ENCODE results near the gene ZBTB7C. TPM values are rescaled to one million over a fixed set of nuclear protein-coding genes. Genes with fewer than 3 reads are reported as not detected.

Gene ZBTB7C
- total RNA-seq, 1 experiment from 2014 or later = not detected

DNA sequence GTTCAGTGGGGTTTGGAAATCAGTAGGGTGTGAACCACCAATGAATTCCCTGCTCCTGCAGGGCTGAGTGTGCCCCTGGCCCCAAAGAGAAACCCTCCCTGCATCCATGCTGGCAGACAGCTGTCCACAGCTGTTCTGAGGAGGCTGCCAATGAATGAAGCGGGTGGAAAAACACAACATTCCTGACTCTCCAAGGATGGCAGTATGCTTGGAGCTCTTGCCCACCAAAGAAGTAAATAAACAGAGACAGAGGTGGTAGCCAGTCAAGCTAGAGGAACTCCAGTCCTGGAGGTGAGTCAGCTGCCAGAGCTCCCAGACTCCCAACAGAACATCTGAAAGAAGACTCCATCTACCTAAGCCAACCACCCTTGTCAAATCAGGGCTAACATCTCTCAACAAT lies 6.2 kb downstream of the ZBTB7C start:
- TF ChIP-seq, protein P1, sequence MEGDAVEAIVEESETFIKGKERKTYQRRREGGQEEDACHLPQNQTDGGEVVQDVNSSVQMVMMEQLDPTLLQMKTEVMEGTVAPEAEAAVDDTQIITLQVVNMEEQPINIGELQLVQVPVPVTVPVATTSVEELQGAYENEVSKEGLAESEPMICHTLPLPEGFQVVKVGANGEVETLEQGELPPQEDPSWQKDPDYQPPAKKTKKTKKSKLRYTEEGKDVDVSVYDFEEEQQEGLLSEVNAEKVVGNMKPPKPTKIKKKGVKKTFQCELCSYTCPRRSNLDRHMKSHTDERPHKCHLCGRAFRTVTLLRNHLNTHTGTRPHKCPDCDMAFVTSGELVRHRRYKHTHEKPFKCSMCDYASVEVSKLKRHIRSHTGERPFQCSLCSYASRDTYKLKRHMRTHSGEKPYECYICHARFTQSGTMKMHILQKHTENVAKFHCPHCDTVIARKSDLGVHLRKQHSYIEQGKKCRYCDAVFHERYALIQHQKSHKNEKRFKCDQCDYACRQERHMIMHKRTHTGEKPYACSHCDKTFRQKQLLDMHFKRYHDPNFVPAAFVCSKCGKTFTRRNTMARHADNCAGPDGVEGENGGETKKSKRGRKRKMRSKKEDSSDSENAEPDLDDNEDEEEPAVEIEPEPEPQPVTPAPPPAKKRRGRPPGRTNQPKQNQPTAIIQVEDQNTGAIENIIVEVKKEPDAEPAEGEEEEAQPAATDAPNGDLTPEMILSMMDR (IDR thresholded peaks at IDR 0.05; ENCODE audit: unreplicated experiment) = no peak
- Mint-ChIP-seq H3K4me1 (ENCODE audit: low read depth, unreplicated experiment) (no peaks in the 10 kb centered on the region), H3K27me3 (ENCODE audit: unreplicated experiment) (peaks cover 95% of the 10 kb centered on the region), H3K4me3 (ENCODE audit: low read depth, unreplicated experiment) (no peak overlapping the region), H3K36me3 (ENCODE audit: insufficient read depth, unreplicated experiment) (no peaks in the 10 kb centered on the region), H3K9me3 (ENCODE audit: low read depth, unreplicated experiment) (no peaks in the 10 kb centered on the region), H3K27ac (ENCODE audit: unreplicated experiment) (no peak overlapping the region)
- DNase-seq = no peak
- no TSS peak for BruUV-seq (replicated peaks)
- intact Hi-C loops (cut with micrococcal nuclease; ENCODE audit: unreplicated experiment) = no loop called here
- CTCF ChIA-PET = no interaction called here

DNA sequence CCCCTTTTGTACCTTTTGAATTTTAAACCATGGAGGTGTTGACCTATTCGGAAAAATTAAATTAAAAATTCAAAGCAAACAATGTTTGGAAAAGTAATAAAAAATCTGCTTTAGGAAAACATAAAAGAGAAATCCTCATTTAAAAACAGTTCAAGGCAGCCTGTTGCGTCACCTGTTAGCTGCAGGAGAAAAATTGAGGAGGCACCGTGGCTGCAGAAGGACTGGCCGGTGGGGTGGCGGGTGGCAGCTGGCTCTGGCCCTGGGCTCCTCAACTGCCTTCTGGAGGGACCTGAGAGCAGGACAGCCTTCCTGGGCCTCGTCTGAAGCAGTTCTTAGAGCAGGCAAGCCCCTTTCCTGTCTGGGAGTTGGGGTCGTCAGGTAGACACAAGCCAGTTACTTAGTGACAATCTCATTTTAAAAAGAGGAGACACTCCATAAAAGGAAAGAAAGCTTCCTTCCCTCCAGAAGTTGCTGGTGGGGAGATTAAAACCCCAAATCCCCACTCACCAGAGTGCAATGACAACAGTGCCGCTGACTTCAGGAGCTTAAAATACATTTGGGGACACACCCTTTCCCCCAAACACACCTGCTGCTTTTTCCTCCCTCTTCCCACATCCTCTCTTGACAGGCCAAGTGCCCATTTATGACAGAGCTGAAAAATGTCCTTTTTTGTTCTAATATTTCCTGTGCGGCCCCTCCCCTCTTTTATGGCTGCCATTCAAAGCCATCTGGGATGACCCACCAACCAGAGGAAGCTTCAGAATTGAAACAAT lies 9.7 kb downstream of the ZBTB7C start:
- no peak for DNase-seq
- TF ChIP-seq, protein P1 (IDR thresholded peaks at IDR 0.05; ENCODE audit: unreplicated experiment) = no peak
- H3K9me3 Mint-ChIP-seq (ENCODE audit: low read depth, unreplicated experiment) = no peaks in the 10 kb centered on the region
- BruUV-seq (replicated peaks) = no TSS peak
- H3K36me3 Mint-ChIP-seq (ENCODE audit: insufficient read depth, unreplicated experiment) = no peaks in the 10 kb centered on the region
- H3K4me1 Mint-ChIP-seq (ENCODE audit: low read depth, unreplicated experiment) = no peaks in the 10 kb centered on the region
- H3K27ac Mint-ChIP-seq (ENCODE audit: unreplicated experiment) = no peak overlapping the region
- peaks cover 95% of the 10 kb centered on the region for H3K27me3 Mint-ChIP-seq (ENCODE audit: unreplicated experiment)
- H3K4me3 Mint-ChIP-seq (ENCODE audit: low read depth, unreplicated experiment) = no peak overlapping the region
- intact Hi-C loops (cut with micrococcal nuclease; ENCODE audit: unreplicated experiment) = no loop called here
- CTCF ChIA-PET = no interaction called here

GRCh38 chr18:48398074-48398473 lies 11.1 kb downstream of the ZBTB7C start:
- H3K4me1 Mint-ChIP-seq (ENCODE audit: low read depth, unreplicated experiment) = no peaks in the 10 kb centered on the region
- TF ChIP-seq, protein P1 (IDR thresholded peaks at IDR 0.05; ENCODE audit: unreplicated experiment) = no peak
- H3K4me3 Mint-ChIP-seq (ENCODE audit: low read depth, unreplicated experiment) = no peak overlapping the region
- H3K27ac Mint-ChIP-seq (ENCODE audit: unreplicated experiment) = no peak overlapping the region
- intact Hi-C loops (cut with micrococcal nuclease; ENCODE audit: unreplicated experiment) = no loop called here
- no TSS peak for BruUV-seq (replicated peaks)
- peaks cover 95% of the 10 kb centered on the region for H3K27me3 Mint-ChIP-seq (ENCODE audit: unreplicated experiment)
- H3K36me3 Mint-ChIP-seq (ENCODE audit: insufficient read depth, unreplicated experiment) = no peaks in the 10 kb centered on the region
- H3K9me3 Mint-ChIP-seq (ENCODE audit: low read depth, unreplicated experiment) = no peaks in the 10 kb centered on the region
- CTCF ChIA-PET = no interaction called here
- no peak for DNase-seq

GRCh38 chr18:48397021-48397420 lies 12.2 kb downstream of the ZBTB7C start:
- Mint-ChIP-seq H3K27me3 (ENCODE audit: unreplicated experiment) (peaks cover 95% of the 10 kb centered on the region), H3K36me3 (ENCODE audit: insufficient read depth, unreplicated experiment) (no peaks in the 10 kb centered on the region), H3K27ac (ENCODE audit: unreplicated experiment) (no peak overlapping the region), H3K4me1 (ENCODE audit: low read depth, unreplicated experiment) (no peaks in the 10 kb centered on the region), H3K9me3 (ENCODE audit: low read depth, unreplicated experiment) (no peaks in the 10 kb centered on the region), H3K4me3 (ENCODE audit: low read depth, unreplicated experiment) (no peak overlapping the region)
- intact Hi-C loops (cut with micrococcal nuclease; ENCODE audit: unreplicated experiment) = no loop called here
- BruUV-seq (replicated peaks) = no TSS peak
- TF ChIP-seq, protein P1 (IDR thresholded peaks at IDR 0.05; ENCODE audit: unreplicated experiment) = no peak
- no peak for DNase-seq
- CTCF ChIA-PET = no interaction called here

Measured in Calu3 (cell line).